Uterus (tissue), 2 donors: ENCODE measurements around the gene AKT3.

Experiments
- POLR2A ChIP-seq, 2 donors: fragments of 450-650 bp; IDR thresholded peaks; one replicate each; pipeline ENCODE4 v1.6.1; 2016; ENCODE audit warnings: antibody characterized with exemption in 2 of 2, mild to moderate bottlenecking in 1 of 2, moderate library complexity in 1 of 2
- TF ChIP-seq, protein P1 (sequence below), 4 experiments: fragments of 200-600 bp in 2 of 4; fragments of 450-650 bp in 2 of 4; sonication (generic) in 2 of 4; IDR thresholded peaks; one replicate each; pipeline ENCODE4 v1.5.1; 2016 to 2019; ENCODE audit warnings: antibody characterized with exemption in 4 of 4, mild to moderate bottlenecking in 2 of 4, moderate library complexity in 1 of 4

DNA sequence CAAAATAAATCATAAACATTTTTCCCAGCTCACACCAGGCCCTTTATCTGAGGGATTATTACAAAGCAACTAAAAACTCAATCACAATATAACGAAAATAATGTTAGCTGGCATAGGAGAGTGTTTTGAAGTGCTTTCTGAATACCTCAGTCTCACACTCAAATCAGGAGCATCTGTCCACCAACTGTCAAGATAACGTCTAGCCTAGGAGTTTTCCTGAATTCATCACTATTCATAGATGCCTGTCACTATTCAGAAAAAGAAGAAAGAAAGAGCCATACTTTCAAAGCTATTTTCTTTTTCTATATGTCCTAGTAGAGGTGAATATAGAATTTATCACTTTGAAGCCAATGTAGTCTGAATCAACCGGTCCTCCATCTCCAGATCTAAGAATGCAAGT, 127.0 kb downstream of the AKT3 start:
- TF ChIP-seq POLR2A (IDR thresholded peaks at IDR 0.05) = no peak
- TF ChIP-seq, protein P1, sequence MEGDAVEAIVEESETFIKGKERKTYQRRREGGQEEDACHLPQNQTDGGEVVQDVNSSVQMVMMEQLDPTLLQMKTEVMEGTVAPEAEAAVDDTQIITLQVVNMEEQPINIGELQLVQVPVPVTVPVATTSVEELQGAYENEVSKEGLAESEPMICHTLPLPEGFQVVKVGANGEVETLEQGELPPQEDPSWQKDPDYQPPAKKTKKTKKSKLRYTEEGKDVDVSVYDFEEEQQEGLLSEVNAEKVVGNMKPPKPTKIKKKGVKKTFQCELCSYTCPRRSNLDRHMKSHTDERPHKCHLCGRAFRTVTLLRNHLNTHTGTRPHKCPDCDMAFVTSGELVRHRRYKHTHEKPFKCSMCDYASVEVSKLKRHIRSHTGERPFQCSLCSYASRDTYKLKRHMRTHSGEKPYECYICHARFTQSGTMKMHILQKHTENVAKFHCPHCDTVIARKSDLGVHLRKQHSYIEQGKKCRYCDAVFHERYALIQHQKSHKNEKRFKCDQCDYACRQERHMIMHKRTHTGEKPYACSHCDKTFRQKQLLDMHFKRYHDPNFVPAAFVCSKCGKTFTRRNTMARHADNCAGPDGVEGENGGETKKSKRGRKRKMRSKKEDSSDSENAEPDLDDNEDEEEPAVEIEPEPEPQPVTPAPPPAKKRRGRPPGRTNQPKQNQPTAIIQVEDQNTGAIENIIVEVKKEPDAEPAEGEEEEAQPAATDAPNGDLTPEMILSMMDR (IDR thresholded peaks at IDR 0.05) = no peak
